ENCODE results near the gene INMT.

- TF ChIP-seq POLR2A (IDR thresholded peaks at IDR 0.05): no peak
- no peak for TF ChIP-seq POLR2AphosphoS5 (IDR thresholded peaks at IDR 0.05)
Observed at GRCh38 chr7:30771880-30772425, 20.0 kb downstream of the INMT start.
